Measurements from ENCODE around the gene SLC26A3. TPM values are rescaled to one million over a fixed set of nuclear protein-coding genes. Genes with fewer than 3 reads are reported as not detected.
"Not testable (repeated sequence)": the region's sequence is repeated elsewhere in the genome, so short reads cannot be mapped to it uniquely, and the experiment has no call there.

SLC26A3 gene
- total RNA-seq, result not detected

GRCh38 chr7:107803009-107803610 is at the start of gene SLC26A3:
Gene SLC26A3, minus strand, starts transcription at chr7:107803223. Its CDS starts 8,714 bp downstream, at chr7:107794509.
- no peak for DNase-seq (ENCODE audit: low read depth in 2 of 3, low spot score in 2 of 3)

- no peak for DNase-seq (ENCODE audit: low read depth in 2 of 3, low spot score in 2 of 3)
Observed at GRCh38 chr7:107850643-107851042, 47.6 kb upstream of the SLC26A3 start.

- DNase-seq (ENCODE audit: low read depth in 2 of 3, low spot score in 2 of 3), result peak in 1 of 3 donors; percentile 26
Observed at GRCh38 chr7:107850216-107850615, 47.2 kb upstream of the SLC26A3 start.

- DNase-seq (ENCODE audit: low read depth in 2 of 3, low spot score in 2 of 3), result not testable (repeated sequence)
Observed at GRCh38 chr7:107848211-107848610, 45.2 kb upstream of the SLC26A3 start.

- not testable (repeated sequence) for DNase-seq (ENCODE audit: low read depth in 2 of 3, low spot score in 2 of 3)
Observed at GRCh38 chr7:107847836-107848175, 44.8 kb upstream of the SLC26A3 start.

- DNase-seq (ENCODE audit: low read depth in 2 of 3, low spot score in 2 of 3), result no peak
Observed at GRCh38 chr7:107847168-107847835, 44.3 kb upstream of the SLC26A3 start.

GRCh38 chr7:107846324-107846723 is 43.3 kb upstream of the SLC26A3 start:
- DNase-seq (ENCODE audit: low read depth in 2 of 3, low spot score in 2 of 3), result peak in 2 of 3 donors; percentile 39 to 87

- no peak for DNase-seq (ENCODE audit: low read depth in 2 of 3, low spot score in 2 of 3)
Observed at GRCh38 chr7:107843184-107843583, 40.2 kb upstream of the SLC26A3 start.

- DNase-seq (ENCODE audit: low read depth in 2 of 3, low spot score in 2 of 3), result no peak
Observed at GRCh38 chr7:107842213-107842612, 39.2 kb upstream of the SLC26A3 start.

- DNase-seq (ENCODE audit: low read depth in 2 of 3, low spot score in 2 of 3), result peak in 1 of 3 donors; percentile 8
Observed at GRCh38 chr7:107838816-107839565, 36.0 kb upstream of the SLC26A3 start.

- no peak for DNase-seq (ENCODE audit: low read depth in 2 of 3, low spot score in 2 of 3)
Observed at GRCh38 chr7:107838024-107838601, 35.1 kb upstream of the SLC26A3 start.

- no peak for DNase-seq (ENCODE audit: low read depth in 2 of 3, low spot score in 2 of 3)
Observed at GRCh38 chr7:107837145-107837512, 34.1 kb upstream of the SLC26A3 start.

GRCh38 chr7:107836237-107837144 is 33.5 kb upstream of the SLC26A3 start:
- peak in 2 of 3 donors; percentile 49 to 57 for DNase-seq (ENCODE audit: low read depth in 2 of 3, low spot score in 2 of 3)

- DNase-seq (ENCODE audit: low read depth in 2 of 3, low spot score in 2 of 3), result no peak
Observed at GRCh38 chr7:107834401-107834800, 31.4 kb upstream of the SLC26A3 start.

- DNase-seq (ENCODE audit: low read depth in 2 of 3, low spot score in 2 of 3), result peak in 1 of 3 donors; percentile 14
Observed at GRCh38 chr7:107833684-107834106, 30.7 kb upstream of the SLC26A3 start.

- DNase-seq (ENCODE audit: low read depth in 2 of 3, low spot score in 2 of 3), result no peak
Observed at GRCh38 chr7:107830420-107830819, 27.4 kb upstream of the SLC26A3 start.

- DNase-seq (ENCODE audit: low read depth in 2 of 3, low spot score in 2 of 3), result no peak
Observed at GRCh38 chr7:107828540-107828939, 25.5 kb upstream of the SLC26A3 start.

GRCh38 chr7:107827501-107827900 is 24.5 kb upstream of the SLC26A3 start:
- DNase-seq (ENCODE audit: low read depth in 2 of 3, low spot score in 2 of 3), result no peak

GRCh38 chr7:107826451-107826850 is 23.4 kb upstream of the SLC26A3 start:
- no peak for DNase-seq (ENCODE audit: low read depth in 2 of 3, low spot score in 2 of 3)

GRCh38 chr7:107824858-107825257 is 21.8 kb upstream of the SLC26A3 start:
- DNase-seq (ENCODE audit: low read depth in 2 of 3, low spot score in 2 of 3), result no peak

All from hematopoietic multipotent progenitor cell (in vitro differentiated cells).